GM19193 (cell line): Measurements from ENCODE around the gene ADGRG3.

Experiments
- POLR2A ChIP-seq: IDR thresholded peaks from 4 replicates; pipeline ENCODE4 v1.6.1; 2011; ENCODE audit not compliant: insufficient read depth, insufficient read length; ENCODE audit errors: extremely low read depth

The ADGRG3 gene

GRCh38 chr16:57663436-57663835 lies 4.7 kb upstream of the ADGRG3 start:
- TF ChIP-seq POLR2A: no peak

GRCh38 chr16:57663917-57664661 lies 4.0 kb upstream of the ADGRG3 start:
- no peak for TF ChIP-seq POLR2A

- no peak for TF ChIP-seq POLR2A
Measured at GRCh38 chr16:57664662-57665025, 3.5 kb upstream of the ADGRG3 start.

- TF ChIP-seq POLR2A: no peak
Measured at GRCh38 chr16:57665541-57665940, 2.6 kb upstream of the ADGRG3 start.

GRCh38 chr16:57666353-57667047 lies 1.6 kb upstream of the ADGRG3 start:
- TF ChIP-seq POLR2A: no peak

GRCh38 chr16:57667048-57667525 lies 1.0 kb upstream of the ADGRG3 start:
- TF ChIP-seq POLR2A: no peak

GRCh38 chr16:57667526-57668262 lies 412 bp upstream of the ADGRG3 start:
- no peak for TF ChIP-seq POLR2A

GRCh38 chr16:57668630-57669475 lies 747 bp downstream of the ADGRG3 start:
- no peak for TF ChIP-seq POLR2A

- no peak for TF ChIP-seq POLR2A
Measured at GRCh38 chr16:57669476-57670162, 1.5 kb downstream of the ADGRG3 start.

- no peak for TF ChIP-seq POLR2A
Measured at GRCh38 chr16:57670196-57670595, 2.1 kb downstream of the ADGRG3 start.

GRCh38 chr16:57672416-57672815 lies 4.3 kb downstream of the ADGRG3 start:
- no peak for TF ChIP-seq POLR2A

- TF ChIP-seq POLR2A: no peak
Measured at GRCh38 chr16:57672824-57673223, 4.7 kb downstream of the ADGRG3 start.

GRCh38 chr16:57675741-57676551 lies 7.8 kb downstream of the ADGRG3 start:
- no peak for TF ChIP-seq POLR2A

- no peak for TF ChIP-seq POLR2A
Measured at GRCh38 chr16:57676553-57677085, 8.5 kb downstream of the ADGRG3 start.
